Neural cell (in vitro differentiated cells): Measurements from ENCODE around the gene PIP5K1B. TPM values are rescaled to one million over a fixed set of nuclear protein-coding genes. Genes with fewer than 3 reads are reported as not detected.

Experiments
- H2AFZ ChIP-seq: fragments of 200-600, 300-800 bp; sonication (generic), shearing (Covaris generic); 2 replicates; pipeline ENCODE4 v1.6.0; 2014; ENCODE audit warnings: low read depth, mild to moderate bottlenecking, antibody characterized with exemption, low read length, moderate library complexity
- H3F3A ChIP-seq: fragments of 200-600 bp; shearing (Covaris generic); 2 replicates; pipeline ENCODE4 v1.6.1; 2016; ENCODE audit warnings: mild to moderate bottlenecking, moderate library complexity, mixed read lengths, antibody characterized with exemption, low read length; ENCODE audit not compliant: insufficient read depth, poor library complexity, severe bottlenecking
- H3K27ac ChIP-seq: fragments of 200-600, 300-800 bp; sonication (generic), shearing (Covaris generic); 2 replicates; pipeline ENCODE4 v1.5.1; 2014; ENCODE audit warnings: mild to moderate bottlenecking, low read length, moderate library complexity
- H3K27me3 ChIP-seq: fragments of 300-800, 200-600 bp; sonication (generic), shearing (Covaris generic); 2 replicates; pipeline ENCODE4 v1.6.0; 2014; ENCODE audit warnings: mild to moderate bottlenecking, low read depth, low read length, moderate library complexity; ENCODE audit not compliant: insufficient read depth
- H3K36me3 ChIP-seq: fragments of 300-800, 200-600 bp; sonication (generic), shearing (Covaris generic); 2 replicates; pipeline ENCODE4 v1.5.1; 2014; ENCODE audit warnings: mild to moderate bottlenecking, antibody characterized with exemption, low read length, moderate library complexity; ENCODE audit not compliant: insufficient read depth
- H3K4me2 ChIP-seq: fragments of 300-800, 200-600 bp; sonication (generic), shearing (Covaris generic); 2 replicates; pipeline ENCODE4 v1.6.0; 2014; ENCODE audit warnings: mild to moderate bottlenecking, low read length
- H3K4me3 ChIP-seq: fragments of 300-800, 200-600 bp; sonication (generic), shearing (Covaris generic); 2 replicates; pipeline ENCODE4 v1.5.1; 2014; ENCODE audit warnings: mild to moderate bottlenecking, low read length, moderate library complexity
- H3K79me2 ChIP-seq: fragments of 200-600 bp; shearing (Covaris generic); replicated peaks from 2 replicates; pipeline ENCODE4 v1.6.0; 2014; ENCODE audit warnings: mild to moderate bottlenecking, low read length, moderate library complexity; ENCODE audit not compliant: insufficient read depth
- H3K9ac ChIP-seq: fragments of 300-800, 200-600 bp; sonication (generic), shearing (Covaris generic); 2 replicates; pipeline ENCODE4 v1.6.1; 2016; ENCODE audit warnings: mild to moderate bottlenecking, low read length, mixed read lengths
- H3K9me2 ChIP-seq: fragments of 200-600 bp; shearing (Covaris generic); 2 replicates; pipeline ENCODE4 v1.6.1; 2016; ENCODE audit warnings: mild to moderate bottlenecking, low read length, mixed read lengths; ENCODE audit not compliant: insufficient read depth
- H3K9me3 ChIP-seq: fragments of 200-600, 300-800 bp; sonication (generic), shearing (Covaris generic); 2 replicates; pipeline ENCODE4 v1.6.1; 2016; ENCODE audit warnings: mild to moderate bottlenecking, mixed run types, low read length, moderate library complexity, mixed read lengths
- H4K20me1 ChIP-seq: fragments of 200-600 bp; shearing (Covaris generic); 2 replicates; pipeline ENCODE4 v1.6.1; 2016; ENCODE audit warnings: mild to moderate bottlenecking, mixed run types; ENCODE audit not compliant: insufficient read depth
- CTCF ChIP-seq: fragments of 450-650 bp; IDR thresholded peaks from 2 replicates; pipeline ENCODE4 v1.5.1; 2014; ENCODE audit warnings: antibody characterized with exemption, mild to moderate bottlenecking, moderate library complexity; ENCODE audit not compliant: poor library complexity, severe bottlenecking
- EP300 ChIP-seq: fragments of 450-650 bp; conservative IDR thresholded peaks from 2 replicates; pipeline ENCODE4 v1.6.1; 2014; ENCODE audit warnings: antibody characterized with exemption, mild to moderate bottlenecking, moderate library complexity; ENCODE audit not compliant: poor library complexity, severe bottlenecking
- EZH2 ChIP-seq: fragments of 200-600, 300-800 bp; shearing (Covaris generic), sonication (generic); IDR thresholded peaks from 2 replicates; pipeline ENCODE4 v1.6.1; 2014; ENCODE audit warnings: antibody characterized with exemption, low read length, borderline replicate concordance, mild to moderate bottlenecking; ENCODE audit not compliant: insufficient read depth, poor library complexity, severe bottlenecking
- MXI1 ChIP-seq: fragments of 450-650 bp; conservative IDR thresholded peaks from 2 replicates; pipeline ENCODE4 v1.6.1; 2014; ENCODE audit warnings: antibody characterized with exemption, mild to moderate bottlenecking; ENCODE audit not compliant: poor library complexity, severe bottlenecking
- POLR2AphosphoS5 ChIP-seq: IDR thresholded peaks from 2 replicates; pipeline ENCODE4 v1.6.1; 2012
- RAD21 ChIP-seq: fragments of 450-650 bp; conservative IDR thresholded peaks from 2 replicates; pipeline ENCODE4 v1.6.1; 2014; ENCODE audit warnings: antibody characterized with exemption, mild to moderate bottlenecking, moderate library complexity
- REST ChIP-seq: IDR thresholded peaks from 2 replicates; pipeline ENCODE4 v1.6.1; 2012; ENCODE audit warnings: borderline replicate concordance
- SMC3 ChIP-seq: fragments of 450-650 bp; conservative IDR thresholded peaks from 2 replicates; pipeline ENCODE4 v1.6.1; 2014; ENCODE audit warnings: antibody characterized with exemption, mild to moderate bottlenecking, moderate library complexity; ENCODE audit not compliant: poor library complexity
- TAF1 ChIP-seq: IDR thresholded peaks from 2 replicates; pipeline ENCODE4 v1.6.1; 2012; ENCODE audit warnings: low read depth
- polyA plus RNA-seq: library from polyadenylated mRNA; depleted of rRNA; stranded (reverse); fragments of >200 nt; gene quantifications from 2 replicates; pipeline ENCODE4 v1.2.3, GENCODE V29; 2014

PIP5K1B gene
- polyA plus RNA-seq, 1 donor from 2014 or later: 1.5 TPM

DNA sequence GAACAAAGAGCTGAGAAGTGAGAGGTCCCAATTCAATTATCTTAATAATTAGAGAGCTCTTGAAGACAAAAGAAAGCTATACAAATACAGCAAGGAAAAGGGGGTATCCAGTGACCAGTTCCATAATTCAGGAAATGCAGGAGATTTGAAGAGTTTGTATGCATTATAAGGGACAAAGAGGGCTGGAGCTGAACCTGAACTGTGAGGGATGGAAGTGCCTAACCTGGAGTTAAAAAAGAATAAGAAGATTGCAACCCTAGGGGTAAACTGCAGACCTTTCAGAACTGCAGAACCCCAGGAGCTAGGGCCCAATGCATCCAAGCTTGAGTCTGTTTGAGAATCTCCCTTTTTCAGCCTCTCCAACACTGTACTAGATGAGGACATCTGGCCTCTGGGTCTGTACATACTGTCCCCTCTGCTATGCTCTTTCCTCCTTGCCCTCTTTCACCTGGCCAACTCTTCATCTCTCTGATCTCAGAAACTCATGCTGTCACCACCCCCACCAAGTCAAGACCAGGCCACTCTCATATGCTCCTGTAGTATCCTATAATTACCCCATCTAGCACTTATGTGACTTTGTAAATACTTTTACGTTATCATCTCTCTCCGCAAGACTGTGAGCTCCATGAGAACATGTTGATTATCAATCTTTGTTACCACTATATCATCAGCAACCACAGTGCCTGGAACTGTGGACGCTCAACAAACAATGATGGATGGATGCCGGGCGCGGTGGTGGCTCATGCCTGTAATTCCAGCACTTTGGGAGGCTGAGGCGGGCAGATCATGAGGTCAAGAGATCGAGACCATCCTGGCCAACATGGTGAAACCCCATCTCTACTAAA is 315.5 kb downstream of the PIP5K1B start:
- Histone ChIP-seq H3K36me3 (no peaks in the 10 kb centered on the region), H3K9ac (no peak overlapping the region), H4K20me1 (no peaks in the 10 kb centered on the region), H3F3A (no peaks in the 10 kb centered on the region), H2AFZ (no peak overlapping the region), H3K4me3 (no peak overlapping the region), H3K4me2 (no peak overlapping the region), H3K79me2 (no peaks in the 10 kb centered on the region), H3K9me3 (no peaks in the 10 kb centered on the region), H3K9me2 (no peaks in the 10 kb centered on the region), H3K27ac (no peak overlapping the region), H3K27me3 (no peaks in the 10 kb centered on the region)
- no peak for TF ChIP-seq EZH2
- no peak for TF ChIP-seq POLR2AphosphoS5
- TF ChIP-seq CTCF: no peak
- no peak for TF ChIP-seq MXI1
- TF ChIP-seq REST: no peak
- TF ChIP-seq RAD21: no peak
- no peak for TF ChIP-seq SMC3
- TF ChIP-seq TAF1: no peak
- no peak for TF ChIP-seq EP300

DNA sequence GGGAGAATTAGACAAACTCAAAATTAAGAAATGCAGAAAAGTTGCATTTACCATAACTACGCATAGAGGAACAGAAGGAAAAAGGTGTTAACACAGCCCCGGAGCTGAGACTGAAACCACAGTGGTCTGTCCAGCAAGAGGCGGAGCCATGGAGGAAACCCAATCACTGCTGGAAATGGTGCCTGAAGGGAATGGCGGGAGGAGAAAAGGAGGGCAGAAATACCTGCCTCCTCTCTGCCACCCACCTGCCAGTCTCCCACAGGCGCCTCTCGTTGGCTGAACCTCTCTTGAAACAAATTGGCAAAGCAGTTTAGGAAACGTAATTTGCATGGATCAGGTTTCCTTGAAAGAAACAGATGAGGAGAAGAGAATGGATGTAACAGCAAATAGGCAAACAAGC is 318.6 kb downstream of the PIP5K1B start:
- no peaks in the 10 kb centered on the region for H3K79me2 ChIP-seq
- TF ChIP-seq TAF1 (no peak), POLR2AphosphoS5 (no peak), EZH2 (no peak), EP300 (no peak), CTCF (no peak), SMC3 (no peak), MXI1 (no peak), RAD21 (no peak), REST (no peak)
- no peak overlapping the region for H2AFZ ChIP-seq
- no peaks in the 10 kb centered on the region for H4K20me1 ChIP-seq
- H3K9me2 ChIP-seq: no peaks in the 10 kb centered on the region
- no peaks in the 10 kb centered on the region for H3K36me3 ChIP-seq
- no peaks in the 10 kb centered on the region for H3F3A ChIP-seq
- H3K9ac ChIP-seq: no peak overlapping the region
- no peaks in the 10 kb centered on the region for H3K27me3 ChIP-seq
- H3K4me2 ChIP-seq: no peak overlapping the region
- no peak overlapping the region for H3K4me3 ChIP-seq
- H3K9me3 ChIP-seq: no peaks in the 10 kb centered on the region
- H3K27ac ChIP-seq: no peak overlapping the region
